Measurements from ENCODE around the gene MIEN1. TPM values are rescaled to one million over a fixed set of nuclear protein-coding genes. Genes with fewer than 3 reads are reported as not detected.
"Not testable (repeated sequence)": the region's sequence is repeated elsewhere in the genome, so short reads cannot be mapped to it uniquely, and the experiment has no call there.

Gene MIEN1
- total RNA-seq, 1 donor from 2014 or later = 97.0 TPM

- Histone ChIP-seq H3K36me3 (ENCODE audit: control insufficient read depth, insufficient read depth, low read length) (no peaks in the 10 kb centered on the region), H3K4me3 (ENCODE audit: low read depth, low read length) (no peak overlapping the region), H3K27me3 (ENCODE audit: control insufficient read depth, insufficient read depth, low read length) (no peaks in the 10 kb centered on the region)
- no peak for TF ChIP-seq CTCF (IDR thresholded peaks at IDR 0.05; ENCODE audit: insufficient read depth, low read length, poor library complexity, severe bottlenecking)
- no peak for DNase-seq (ENCODE audit: low read depth)
These were observed 34.8 kb upstream of the MIEN1 start for GRCh38 chr17:39765175-39765574.

GRCh38 chr17:39764171-39764570 is 33.8 kb upstream of the MIEN1 start:
- DNase-seq (ENCODE audit: low read depth); H3K4me3 ChIP-seq (ENCODE audit: low read depth, low read length); H3K27me3 ChIP-seq (ENCODE audit: control insufficient read depth, insufficient read depth, low read length); H3K36me3 ChIP-seq (ENCODE audit: control insufficient read depth, insufficient read depth, low read length): not testable (repeated sequence)

- Histone ChIP-seq H3K27me3 (ENCODE audit: control insufficient read depth, insufficient read depth, low read length) (no peaks in the 10 kb centered on the region), H3K36me3 (ENCODE audit: control insufficient read depth, insufficient read depth, low read length) (no peaks in the 10 kb centered on the region), H3K4me3 (ENCODE audit: low read depth, low read length) (no peak overlapping the region)
- no peak for DNase-seq (ENCODE audit: low read depth)
- no peak for TF ChIP-seq CTCF (IDR thresholded peaks at IDR 0.05; ENCODE audit: insufficient read depth, low read length, poor library complexity, severe bottlenecking)
These were observed 32.9 kb upstream of the MIEN1 start for GRCh38 chr17:39763051-39763820.

GRCh38 chr17:39761861-39762496 is 31.6 kb upstream of the MIEN1 start:
- H3K4me3 ChIP-seq (ENCODE audit: low read depth, low read length) = no peak overlapping the region
- no peaks in the 10 kb centered on the region for H3K36me3 ChIP-seq (ENCODE audit: control insufficient read depth, insufficient read depth, low read length)
- no peaks in the 10 kb centered on the region for H3K27me3 ChIP-seq (ENCODE audit: control insufficient read depth, insufficient read depth, low read length)
- DNase-seq (ENCODE audit: low read depth) = no peak
- no peak for TF ChIP-seq CTCF (IDR thresholded peaks at IDR 0.05; ENCODE audit: insufficient read depth, low read length, poor library complexity, severe bottlenecking)

- no peaks in the 10 kb centered on the region for H3K36me3 ChIP-seq (ENCODE audit: control insufficient read depth, insufficient read depth, low read length)
- no peak for DNase-seq (ENCODE audit: low read depth)
- no peaks in the 10 kb centered on the region for H3K27me3 ChIP-seq (ENCODE audit: control insufficient read depth, insufficient read depth, low read length)
- no peak overlapping the region for H3K4me3 ChIP-seq (ENCODE audit: low read depth, low read length)
- no peak for TF ChIP-seq CTCF (IDR thresholded peaks at IDR 0.05; ENCODE audit: insufficient read depth, low read length, poor library complexity, severe bottlenecking)
These were observed 28.9 kb upstream of the MIEN1 start for GRCh38 chr17:39759204-39759603.

- Histone ChIP-seq H3K4me3 (ENCODE audit: low read depth, low read length) (no peak overlapping the region), H3K27me3 (ENCODE audit: control insufficient read depth, insufficient read depth, low read length) (no peaks in the 10 kb centered on the region), H3K36me3 (ENCODE audit: control insufficient read depth, insufficient read depth, low read length) (no peaks in the 10 kb centered on the region)
- no peak for DNase-seq (ENCODE audit: low read depth)
- TF ChIP-seq CTCF (IDR thresholded peaks at IDR 0.05; ENCODE audit: insufficient read depth, low read length, poor library complexity, severe bottlenecking) = no peak
These were observed 27.9 kb upstream of the MIEN1 start for GRCh38 chr17:39757931-39758873.

Measured in kidney epithelial cell (primary cell).